Measurements from ENCODE around the gene ACTRT3.
A peak's percentile ranks its signal among the peaks of the same experiment; 100 is the strongest.

ACTRT3 gene

GRCh38 chr3:169772897-169773816, 3.8 kb upstream of the ACTRT3 start, which contains the start of gene MYNN:
Gene MYNN, plus strand, starts transcription at chr3:169773396. Its CDS starts 900 bp downstream, at chr3:169774296.
- peak within 1 kb of the TSS; percentile 95 for H3K27ac ChIP-seq (ENCODE audit: low read depth, low read length, poor library complexity, severe bottlenecking)
- peak within 1 kb of the TSS; percentile 71 for H3K4me3 ChIP-seq (ENCODE audit: low read depth, low read length, poor library complexity, severe bottlenecking)
- H3K79me2 ChIP-seq (ENCODE audit: insufficient read depth, low read length), result peaks cover 28% of the 10 kb centered on the region
- H2AFZ ChIP-seq (ENCODE audit: low read length), result no peak within 1 kb of the TSS
- no peaks in the 10 kb centered on the region for H4K20me1 ChIP-seq (ENCODE audit: insufficient read depth, low read length)
- TF ChIP-seq EZH2 (IDR thresholded peaks at IDR 0.05; ENCODE audit: borderline replicate concordance, low read length) (no peak), CTCF (IDR thresholded peaks at IDR 0.05; ENCODE audit: low read length) (no peak; the same call in 1 of the 2 replicates)
- H3K4me1 ChIP-seq (ENCODE audit: insufficient read depth, low read length, severe bottlenecking), result peaks cover 27% of the 10 kb centered on the region
- no peaks in the 10 kb centered on the region for H3K27me3 ChIP-seq (ENCODE audit: insufficient read depth, low read length)
- H3K9me2 ChIP-seq (ENCODE audit: low read depth, low read length), result no peaks in the 10 kb centered on the region
- H3K4me2 ChIP-seq (ENCODE audit: low read length), result peak within 1 kb of the TSS; percentile 82
- H3F3A ChIP-seq (ENCODE audit: insufficient read depth, low read length), result peaks cover 20% of the 10 kb centered on the region
- peaks cover 39% of the 10 kb centered on the region for H3K36me3 ChIP-seq (ENCODE audit: insufficient read depth, low read length)
- H3K9me3 ChIP-seq (ENCODE audit: low read length), result no peaks in the 10 kb centered on the region
- peak within 1 kb of the TSS; percentile 82 for H3K9ac ChIP-seq (ENCODE audit: low read length)

DNA sequence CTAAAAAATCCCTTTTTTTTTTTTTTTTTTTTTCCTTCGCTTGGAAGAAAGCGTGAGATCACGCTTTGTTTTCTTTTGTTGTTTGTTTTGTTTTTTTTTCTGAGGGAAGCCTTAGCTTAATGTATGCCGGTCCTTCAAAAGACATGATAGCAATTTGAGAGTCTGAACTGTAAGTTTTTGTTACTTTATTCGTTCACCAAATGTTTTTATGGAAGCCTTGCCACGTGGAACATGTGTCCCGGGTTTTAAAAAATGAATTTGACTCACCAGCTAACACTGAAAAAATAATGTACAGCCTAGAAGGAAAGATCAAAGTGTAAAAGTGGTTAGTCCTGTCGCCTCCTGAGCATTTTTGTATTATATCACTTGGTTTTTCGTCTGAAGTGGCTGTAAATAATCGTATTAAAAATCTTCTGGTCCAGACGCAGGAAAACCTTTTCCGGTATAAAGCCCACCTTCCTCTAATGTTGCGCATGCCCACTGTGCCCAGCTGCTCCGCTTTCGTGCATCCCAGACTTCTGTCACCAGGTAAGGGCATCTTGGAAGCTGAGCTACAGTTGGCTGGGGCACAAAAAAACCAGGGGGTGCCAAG, 3.0 kb upstream of the ACTRT3 start:
- peaks cover 32% of the 10 kb centered on the region for H3K36me3 ChIP-seq (ENCODE audit: insufficient read depth, low read length)
- H2AFZ ChIP-seq (ENCODE audit: low read length), result no peak overlapping the region
- H3K4me2 ChIP-seq (ENCODE audit: low read length), result peak overlapping the region; percentile 82
- H3K9me2 ChIP-seq (ENCODE audit: low read depth, low read length), result no peaks in the 10 kb centered on the region
- peaks cover 27% of the 10 kb centered on the region for H3F3A ChIP-seq (ENCODE audit: insufficient read depth, low read length)
- H3K27me3 ChIP-seq (ENCODE audit: insufficient read depth, low read length), result no peaks in the 10 kb centered on the region
- peaks cover 28% of the 10 kb centered on the region for H3K79me2 ChIP-seq (ENCODE audit: insufficient read depth, low read length)
- no peaks in the 10 kb centered on the region for H4K20me1 ChIP-seq (ENCODE audit: insufficient read depth, low read length)
- H3K9me3 ChIP-seq (ENCODE audit: low read length), result no peaks in the 10 kb centered on the region
- peak overlapping the region; percentile 82 for H3K9ac ChIP-seq (ENCODE audit: low read length)
- TF ChIP-seq EZH2 (IDR thresholded peaks at IDR 0.05; ENCODE audit: borderline replicate concordance, low read length) (no peak), CTCF (IDR thresholded peaks at IDR 0.05; ENCODE audit: low read length) (no peak)
- H3K27ac ChIP-seq (ENCODE audit: low read depth, low read length, poor library complexity, severe bottlenecking), result peak overlapping the region; percentile 95
- peak overlapping the region; percentile 71 for H3K4me3 ChIP-seq (ENCODE audit: low read depth, low read length, poor library complexity, severe bottlenecking)
- peaks cover 27% of the 10 kb centered on the region for H3K4me1 ChIP-seq (ENCODE audit: insufficient read depth, low read length, severe bottlenecking)

DNA sequence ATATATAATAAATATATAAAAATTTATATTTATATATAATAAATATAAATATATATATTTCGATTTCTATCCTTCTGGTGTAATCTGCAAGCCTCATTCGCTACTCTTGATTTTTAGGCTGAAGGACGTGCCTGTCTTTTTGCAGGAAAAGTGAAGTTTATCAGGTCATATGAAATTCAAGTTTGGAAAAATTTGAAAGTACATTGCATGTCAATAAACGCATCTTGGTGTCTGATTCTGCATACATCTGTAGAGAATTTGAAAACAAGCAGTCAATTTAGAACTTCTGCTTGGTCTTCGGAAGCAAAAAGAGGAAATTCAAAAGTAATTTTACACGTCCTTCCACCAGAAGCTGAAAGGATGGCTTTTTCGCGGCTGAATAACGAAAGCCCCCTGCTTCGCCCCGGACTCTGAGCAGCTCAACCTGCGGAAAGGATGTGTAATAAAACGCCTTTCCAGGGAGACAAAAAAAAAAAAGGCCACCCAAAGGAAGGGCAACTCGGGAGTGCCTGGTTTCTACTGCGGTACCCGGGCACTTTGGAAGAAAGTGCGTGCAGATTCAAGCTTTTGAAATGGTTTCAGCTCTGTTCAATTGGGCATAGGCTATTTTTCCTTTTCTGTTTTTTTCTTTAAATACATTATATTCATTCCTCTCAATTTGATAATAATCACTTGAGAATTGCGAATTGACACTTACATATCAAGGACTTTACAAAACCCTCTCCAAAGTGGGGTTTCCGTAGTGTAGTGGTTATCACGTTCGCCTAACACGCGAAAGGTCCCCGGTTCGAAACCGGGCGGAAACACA, 2.3 kb upstream of the ACTRT3 start:
- Histone ChIP-seq H3K4me1 (ENCODE audit: insufficient read depth, low read length, severe bottlenecking) (peaks cover 27% of the 10 kb centered on the region), H3K27me3 (ENCODE audit: insufficient read depth, low read length) (no peaks in the 10 kb centered on the region), H3F3A (ENCODE audit: insufficient read depth, low read length) (peaks cover 34% of the 10 kb centered on the region), H2AFZ (ENCODE audit: low read length) (peak overlapping the region; percentile 86), H3K27ac (ENCODE audit: low read depth, low read length, poor library complexity, severe bottlenecking) (peak overlapping the region; percentile 95), H3K9ac (ENCODE audit: low read length) (peak overlapping the region; percentile 82), H3K4me3 (ENCODE audit: low read depth, low read length, poor library complexity, severe bottlenecking) (peak overlapping the region; percentile 71), H3K4me2 (ENCODE audit: low read length) (peak overlapping the region; percentile 82), H3K9me3 (ENCODE audit: low read length) (no peaks in the 10 kb centered on the region), H4K20me1 (ENCODE audit: insufficient read depth, low read length) (no peaks in the 10 kb centered on the region), H3K9me2 (ENCODE audit: low read depth, low read length) (no peaks in the 10 kb centered on the region), H3K79me2 (ENCODE audit: insufficient read depth, low read length) (peaks cover 28% of the 10 kb centered on the region), H3K36me3 (ENCODE audit: insufficient read depth, low read length) (peaks cover 25% of the 10 kb centered on the region)
- TF ChIP-seq CTCF (IDR thresholded peaks at IDR 0.05; ENCODE audit: low read length) (no peak), EZH2 (IDR thresholded peaks at IDR 0.05; ENCODE audit: borderline replicate concordance, low read length) (no peak)
